ENCODE results near the gene ABCG8.

ABCG8 gene

DNA sequence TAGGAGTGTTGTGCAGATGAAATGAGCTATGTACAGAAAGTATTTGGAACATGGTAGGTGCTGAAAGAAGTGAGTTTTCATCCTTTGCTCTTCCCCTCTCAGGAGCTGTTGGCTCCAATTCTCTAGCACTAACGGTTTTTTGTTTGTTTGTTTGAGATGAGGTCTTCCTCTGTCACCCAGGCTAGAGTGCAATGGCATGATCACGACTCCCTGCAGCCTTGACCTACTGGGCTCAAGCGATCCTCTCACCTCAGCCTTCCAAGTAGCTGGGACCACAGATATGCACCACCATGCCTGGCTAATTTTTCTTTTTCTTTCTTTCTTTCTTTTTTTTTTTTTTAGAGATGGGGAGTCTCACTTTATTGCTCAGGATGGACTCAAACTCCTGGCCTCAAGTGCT lies 12.9 kb upstream of the ABCG8 start:
- in situ Hi-C loops (cut with MboI; ENCODE audit: low sequenced_read_pairs): no loop called here

DNA sequence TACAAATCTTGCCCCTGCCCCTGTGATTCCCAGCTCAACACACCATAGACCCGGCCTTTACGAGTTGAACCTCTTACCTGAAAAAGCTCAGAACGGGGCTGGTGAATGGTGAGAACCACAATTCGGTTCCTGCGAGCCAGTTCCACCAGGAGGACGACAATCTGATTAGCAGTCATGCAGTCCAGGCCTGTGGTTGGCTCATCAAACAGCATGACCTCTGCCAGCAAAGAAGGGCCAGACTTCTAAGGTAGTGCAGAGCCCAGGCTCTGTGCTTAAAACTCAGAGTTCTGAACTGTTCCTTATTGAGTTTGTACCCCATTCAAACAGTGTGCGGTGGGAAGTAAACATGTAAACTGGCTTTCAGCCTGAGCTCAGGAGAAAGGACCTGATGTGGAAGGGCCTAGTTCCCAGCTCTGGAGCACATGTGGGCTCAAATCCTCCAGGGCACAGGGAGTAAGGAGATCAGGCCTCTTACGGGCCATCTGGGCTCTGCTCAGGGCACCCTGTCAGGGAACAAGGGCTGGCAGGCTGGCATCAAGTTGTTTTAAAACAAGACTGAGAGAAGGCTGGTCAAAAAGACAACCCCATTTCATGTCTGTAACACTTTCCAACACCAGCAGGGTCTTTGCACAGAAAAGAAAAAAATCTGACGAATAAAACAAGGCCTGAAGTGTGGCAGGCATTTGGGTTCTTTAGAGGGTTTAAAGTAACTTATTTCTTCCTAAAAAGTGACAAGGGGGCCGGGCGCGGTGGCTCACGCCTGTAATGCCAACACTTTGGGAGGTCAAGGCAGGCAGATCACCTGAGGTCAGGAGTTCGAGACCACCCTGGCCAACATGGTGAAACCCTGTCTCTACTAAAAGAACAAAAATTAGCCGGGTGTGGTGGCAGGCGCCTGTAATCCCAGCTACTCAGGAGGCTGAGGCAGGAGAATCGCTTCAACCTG lies 12.2 kb upstream of the ABCG8 start:
- in situ Hi-C loops (cut with MboI; ENCODE audit: low sequenced_read_pairs): no loop called here

DNA sequence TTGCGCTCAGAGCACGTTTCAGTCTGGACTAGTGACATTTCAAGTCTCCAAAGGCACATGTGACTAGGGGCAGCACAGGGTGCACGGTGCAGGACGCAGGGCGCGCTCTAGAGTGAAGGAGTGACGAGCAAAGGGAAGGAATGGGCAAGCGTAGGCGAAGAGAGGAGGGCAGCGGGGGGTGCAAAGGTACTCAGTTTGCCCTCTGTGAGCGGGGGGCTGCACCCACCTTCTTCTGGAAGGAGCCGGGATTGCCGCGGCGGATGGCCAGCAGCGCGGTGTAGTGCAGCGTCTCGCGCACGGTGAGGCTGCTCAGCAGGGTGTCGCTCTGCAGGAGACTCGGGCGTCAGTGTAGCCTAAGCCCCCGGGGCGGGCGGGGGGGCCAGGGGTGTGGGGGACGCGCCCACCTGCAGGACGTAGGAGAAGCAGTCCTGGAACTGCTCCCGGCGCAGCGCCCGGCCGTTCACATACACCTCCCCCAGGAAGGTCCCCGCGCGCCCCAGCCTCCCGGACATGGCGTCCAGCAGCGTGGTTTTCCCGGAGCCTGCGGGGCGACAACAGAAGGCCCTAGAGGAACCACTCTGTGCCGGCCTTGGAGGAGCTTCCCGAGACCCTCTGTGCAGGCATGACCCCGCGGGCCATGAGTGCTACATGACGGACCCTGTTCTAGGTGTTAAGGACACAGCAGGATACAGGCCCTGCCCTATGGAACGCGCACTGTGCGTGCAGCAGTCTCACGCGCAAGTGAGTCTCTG lies 7.1 kb upstream of the ABCG8 start:
- in situ Hi-C loops (cut with MboI; ENCODE audit: low sequenced_read_pairs): no loop called here

DNA sequence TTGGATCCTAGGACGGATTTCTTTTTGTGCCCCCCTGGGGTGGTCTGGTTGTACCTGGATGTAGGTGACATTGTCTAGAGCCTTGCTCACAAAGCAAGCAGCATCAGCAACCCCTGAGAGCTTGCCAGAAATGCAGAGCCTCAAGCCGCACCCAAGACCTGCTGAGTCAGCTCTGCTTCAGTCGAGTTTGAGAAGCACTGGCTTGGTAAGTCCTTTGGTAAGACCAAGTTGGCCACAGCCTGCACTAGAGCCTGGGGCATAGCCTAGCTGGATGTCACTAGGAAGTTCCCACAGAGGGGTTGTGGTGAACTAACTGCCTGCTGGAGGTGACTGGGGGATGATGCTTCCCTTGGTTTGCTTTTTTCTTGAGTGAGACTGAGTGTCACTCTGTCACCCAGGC lies 6.3 kb upstream of the ABCG8 start:
- in situ Hi-C loops (cut with MboI; ENCODE audit: low sequenced_read_pairs): no loop called here

DNA sequence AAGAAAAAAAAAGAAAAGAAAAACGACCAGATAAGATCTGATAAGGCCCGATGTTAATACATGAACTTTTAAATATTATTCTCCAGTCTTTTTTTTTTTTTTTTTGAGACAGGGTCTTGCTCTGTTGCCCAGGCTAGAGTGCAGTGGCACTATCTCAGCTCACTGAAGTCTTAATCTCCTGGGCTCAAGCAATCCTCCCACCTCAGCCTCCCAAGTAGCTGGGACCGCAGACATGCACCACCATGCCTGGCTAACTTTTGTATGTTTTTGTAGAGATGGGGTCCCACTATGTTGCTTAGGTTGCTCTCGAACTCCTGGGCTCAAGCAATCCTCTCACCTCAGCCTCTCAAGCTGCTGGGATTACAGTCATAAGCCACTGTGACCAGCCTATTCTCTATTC lies 1.7 kb upstream of the ABCG8 start:
- in situ Hi-C loops (cut with MboI; ENCODE audit: low sequenced_read_pairs): no loop called here

DNA sequence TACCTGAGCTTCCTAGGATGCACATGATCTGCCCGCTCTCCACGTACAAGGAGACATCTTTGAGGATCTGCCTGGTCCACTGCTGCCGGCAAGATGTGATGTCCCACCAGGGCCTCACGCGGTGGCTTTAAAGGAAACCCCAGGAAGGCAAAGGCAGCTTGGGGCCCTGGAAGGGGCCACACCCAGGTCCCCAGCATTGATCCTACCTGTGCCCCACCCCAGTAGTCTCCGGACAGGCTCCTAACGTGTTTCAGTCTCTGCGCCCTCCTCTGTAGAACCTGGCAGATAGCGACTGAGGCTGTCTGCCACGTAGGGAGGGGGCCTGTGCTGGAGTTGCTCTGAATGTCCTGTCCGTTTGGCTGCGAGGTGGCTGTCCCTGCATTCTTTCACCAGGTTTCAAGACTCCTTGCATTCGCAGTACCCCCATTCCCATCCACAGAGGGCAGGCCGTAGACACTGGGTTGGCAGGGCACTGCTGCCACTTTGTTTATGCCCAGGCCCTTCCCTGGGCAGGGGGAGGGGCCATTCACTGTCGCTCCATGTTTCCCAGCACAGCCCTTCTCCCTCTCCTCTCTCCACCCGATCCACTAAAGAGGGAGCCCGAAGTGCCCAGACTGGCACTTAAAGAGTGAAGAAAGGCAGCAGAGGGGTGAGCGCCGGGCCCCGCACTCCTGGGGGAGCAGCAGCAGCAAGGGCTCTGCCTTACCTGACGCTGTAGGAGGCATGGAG lies 776 bp upstream of the ABCG8 start:
- in situ Hi-C loops (cut with MboI; ENCODE audit: low sequenced_read_pairs): no loop called here

DNA sequence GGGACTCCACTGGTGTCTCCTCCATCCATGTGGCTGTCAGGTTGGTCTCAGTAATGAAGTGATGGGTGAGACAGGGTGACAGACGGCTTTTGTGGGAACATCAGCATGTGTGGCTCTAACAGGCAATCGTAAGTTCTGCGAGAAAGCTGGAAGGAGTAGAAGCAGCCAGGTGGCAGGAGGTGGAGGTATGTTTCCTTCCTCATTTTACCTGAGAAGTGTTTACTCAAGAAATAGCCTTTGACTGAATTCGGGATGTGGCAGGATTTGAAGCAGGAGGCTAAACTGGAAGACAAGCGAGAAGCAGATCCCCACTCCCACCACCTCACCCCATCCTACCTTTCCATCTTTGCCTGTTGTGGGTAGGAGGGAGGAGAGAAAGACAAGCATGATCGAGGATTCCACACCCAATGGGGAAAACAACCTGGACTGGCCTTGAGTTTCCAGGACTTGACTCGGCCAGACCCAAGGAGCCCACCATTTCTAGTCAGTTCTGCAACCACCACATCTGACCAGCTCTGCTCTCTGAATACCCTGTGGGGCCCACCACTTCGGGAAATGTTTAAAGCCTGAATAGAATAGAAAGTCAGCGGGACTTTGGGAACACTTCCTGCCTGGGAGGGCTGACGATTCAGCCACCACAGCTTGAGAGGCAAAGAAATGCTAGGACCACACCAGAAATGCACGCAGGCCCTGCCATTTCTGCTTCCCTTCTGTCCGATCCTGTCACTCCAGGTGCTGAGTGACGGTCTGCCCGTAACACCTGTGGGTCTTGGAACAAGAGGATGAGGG lies 1.2 kb downstream of the ABCG8 start:
- in situ Hi-C loops (cut with MboI; ENCODE audit: low sequenced_read_pairs): no loop called here

DNA sequence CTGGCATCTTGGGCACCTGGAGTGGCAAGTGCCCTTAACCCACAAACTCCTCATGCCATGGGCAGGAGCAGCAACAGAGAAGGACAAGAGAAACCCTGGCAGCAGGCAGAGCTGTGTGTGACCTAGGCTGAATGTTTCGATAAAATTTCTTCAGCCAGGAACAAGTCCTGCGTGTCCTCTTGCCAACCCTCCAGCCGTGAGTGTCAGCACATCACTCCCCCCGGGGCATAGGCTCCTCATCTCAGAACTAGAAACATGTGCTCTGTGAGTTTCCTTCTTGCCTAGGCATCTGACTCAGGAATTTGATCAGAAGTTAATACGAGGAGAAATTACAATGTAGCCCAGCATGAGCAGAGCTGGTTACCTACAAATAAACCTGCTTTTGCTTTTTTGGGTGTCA lies 2.2 kb downstream of the ABCG8 start:
- in situ Hi-C loops (cut with MboI; ENCODE audit: low sequenced_read_pairs): no loop called here

DNA sequence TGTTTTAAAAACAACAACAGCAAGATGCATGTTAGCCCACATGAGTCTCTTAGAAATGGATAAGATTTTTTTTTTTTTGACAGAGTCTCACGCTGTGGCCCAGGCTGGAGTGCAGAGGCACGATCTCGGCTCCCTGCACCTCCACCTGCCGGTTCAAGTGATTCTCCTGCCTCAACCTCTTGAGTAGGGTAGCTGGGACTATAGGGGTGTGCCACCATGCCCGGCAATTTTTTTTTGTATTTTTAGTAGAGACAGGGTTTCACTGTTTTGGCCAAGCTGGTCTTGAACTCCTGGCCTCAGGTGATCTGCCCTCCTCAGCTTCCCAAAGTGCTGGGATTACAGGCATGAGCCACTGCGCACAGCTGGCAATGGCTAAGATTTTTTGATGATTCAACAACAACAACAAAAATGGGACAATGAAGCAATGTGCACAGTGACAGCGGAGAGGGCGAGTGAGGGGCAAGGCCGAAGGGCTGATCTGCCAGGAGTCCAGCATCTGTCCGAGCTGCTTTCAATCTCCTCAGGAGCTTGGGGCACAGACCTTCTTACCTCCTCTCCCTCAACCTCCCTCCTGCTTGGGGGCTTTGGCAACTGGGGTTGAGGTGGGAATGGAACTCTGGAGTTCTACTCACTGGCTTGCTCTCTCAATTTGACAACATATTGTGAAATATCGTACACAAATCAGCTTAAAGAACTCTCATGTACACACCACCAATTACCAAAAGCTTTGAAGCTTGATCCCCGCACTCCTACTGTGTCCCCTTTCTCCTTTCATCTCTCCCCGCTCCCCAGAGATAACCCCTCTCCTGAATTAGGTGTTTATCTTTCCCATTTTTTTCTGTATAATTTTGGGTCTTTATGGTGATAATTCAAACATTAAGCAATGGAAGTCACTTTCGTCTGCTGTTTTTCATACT lies 3.4 kb downstream of the ABCG8 start:
- in situ Hi-C loops (cut with MboI; ENCODE audit: low sequenced_read_pairs): no loop called here

DNA sequence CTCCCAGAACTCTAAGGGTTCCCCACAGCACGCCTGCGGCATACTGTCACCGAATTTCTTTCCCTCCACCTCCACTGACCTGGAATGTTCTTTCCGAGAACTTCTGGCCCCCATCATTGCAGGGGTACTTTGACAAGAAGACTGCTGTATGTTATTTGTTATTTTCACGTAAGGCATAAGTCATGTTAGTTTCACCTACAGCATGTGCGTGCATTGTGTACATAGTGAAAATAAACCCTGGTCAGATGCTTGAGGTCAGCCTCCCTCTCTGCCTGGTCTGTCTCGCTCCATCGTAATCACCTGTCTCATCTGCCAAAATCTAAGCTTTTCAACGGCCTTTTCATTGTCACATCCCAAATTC lies 4.1 kb downstream of the ABCG8 start:
- in situ Hi-C loops (cut with MboI; ENCODE audit: low sequenced_read_pairs): no loop called here

DNA sequence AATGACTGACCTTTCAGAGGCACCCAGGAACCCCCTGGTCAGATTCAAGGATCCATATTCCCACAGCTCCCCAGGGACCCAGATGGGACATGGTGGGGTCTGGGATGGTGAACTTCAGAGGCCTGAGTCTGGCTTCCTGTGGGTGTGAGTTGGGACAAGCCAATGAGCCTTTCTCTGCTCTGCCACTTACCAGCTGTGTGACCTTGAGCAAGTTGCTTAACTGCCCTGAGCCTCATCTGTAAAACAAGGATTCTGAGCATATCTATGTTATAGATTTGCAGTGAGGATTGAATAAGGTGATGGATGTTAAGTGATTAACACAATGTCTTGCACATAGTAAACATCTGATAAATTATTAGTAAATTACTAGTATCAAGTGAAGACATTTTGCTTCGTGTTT lies 6.4 kb downstream of the ABCG8 start:
- in situ Hi-C loops (cut with MboI; ENCODE audit: low sequenced_read_pairs): no loop called here

DNA sequence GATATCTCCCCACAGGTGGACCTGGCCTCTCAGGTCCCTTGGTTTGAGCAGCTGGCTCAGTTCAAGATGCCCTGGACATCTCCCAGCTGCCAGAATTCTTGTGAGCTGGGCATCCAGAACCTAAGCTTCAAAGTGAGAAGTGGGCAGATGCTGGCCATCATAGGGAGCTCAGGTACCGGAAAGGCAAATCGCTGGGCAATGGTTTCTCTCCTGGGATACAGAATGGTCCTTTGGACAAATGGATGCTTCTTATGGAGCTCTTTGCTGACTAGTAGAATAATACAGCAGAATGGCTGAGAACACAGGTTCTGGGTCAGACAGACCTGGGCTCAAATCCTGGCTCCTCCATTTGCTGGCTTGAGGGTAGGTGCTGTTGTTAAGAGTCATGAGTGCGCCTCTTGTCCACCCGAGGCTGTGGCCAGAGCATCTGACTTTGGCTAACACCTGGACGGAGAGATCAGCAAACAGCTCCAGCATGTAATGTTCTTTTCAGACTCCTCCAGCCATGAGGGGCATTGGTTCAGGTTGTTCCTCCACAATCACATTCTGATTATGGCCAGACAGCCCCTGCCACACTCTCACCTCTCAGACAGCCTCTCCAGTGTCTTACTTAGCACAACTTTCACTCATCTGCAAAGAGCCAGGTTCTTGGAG lies 7.5 kb downstream of the ABCG8 start:
- in situ Hi-C loops (cut with MboI; ENCODE audit: low sequenced_read_pairs): no loop called here

DNA sequence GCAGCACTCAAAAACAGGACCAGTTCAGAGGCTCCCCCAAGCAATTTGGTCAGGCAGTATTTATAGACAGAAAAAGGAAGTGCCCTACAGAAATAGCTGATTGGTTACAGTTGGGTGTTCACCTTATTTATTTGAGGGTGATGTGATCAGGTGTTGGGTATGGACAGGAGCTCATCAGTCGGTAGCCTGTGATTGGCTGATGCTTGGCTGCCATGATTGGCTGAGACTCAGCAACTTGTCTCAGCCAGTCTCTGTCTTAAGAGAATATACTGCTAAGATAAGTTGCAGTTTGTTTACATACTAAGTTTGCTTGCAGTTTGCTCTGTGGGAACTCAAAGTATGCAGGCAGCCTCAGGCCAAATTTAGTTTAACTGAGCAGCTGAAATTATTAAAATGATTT lies 9.4 kb downstream of the ABCG8 start:
- in situ Hi-C loops (cut with MboI; ENCODE audit: low sequenced_read_pairs): no loop called here

DNA sequence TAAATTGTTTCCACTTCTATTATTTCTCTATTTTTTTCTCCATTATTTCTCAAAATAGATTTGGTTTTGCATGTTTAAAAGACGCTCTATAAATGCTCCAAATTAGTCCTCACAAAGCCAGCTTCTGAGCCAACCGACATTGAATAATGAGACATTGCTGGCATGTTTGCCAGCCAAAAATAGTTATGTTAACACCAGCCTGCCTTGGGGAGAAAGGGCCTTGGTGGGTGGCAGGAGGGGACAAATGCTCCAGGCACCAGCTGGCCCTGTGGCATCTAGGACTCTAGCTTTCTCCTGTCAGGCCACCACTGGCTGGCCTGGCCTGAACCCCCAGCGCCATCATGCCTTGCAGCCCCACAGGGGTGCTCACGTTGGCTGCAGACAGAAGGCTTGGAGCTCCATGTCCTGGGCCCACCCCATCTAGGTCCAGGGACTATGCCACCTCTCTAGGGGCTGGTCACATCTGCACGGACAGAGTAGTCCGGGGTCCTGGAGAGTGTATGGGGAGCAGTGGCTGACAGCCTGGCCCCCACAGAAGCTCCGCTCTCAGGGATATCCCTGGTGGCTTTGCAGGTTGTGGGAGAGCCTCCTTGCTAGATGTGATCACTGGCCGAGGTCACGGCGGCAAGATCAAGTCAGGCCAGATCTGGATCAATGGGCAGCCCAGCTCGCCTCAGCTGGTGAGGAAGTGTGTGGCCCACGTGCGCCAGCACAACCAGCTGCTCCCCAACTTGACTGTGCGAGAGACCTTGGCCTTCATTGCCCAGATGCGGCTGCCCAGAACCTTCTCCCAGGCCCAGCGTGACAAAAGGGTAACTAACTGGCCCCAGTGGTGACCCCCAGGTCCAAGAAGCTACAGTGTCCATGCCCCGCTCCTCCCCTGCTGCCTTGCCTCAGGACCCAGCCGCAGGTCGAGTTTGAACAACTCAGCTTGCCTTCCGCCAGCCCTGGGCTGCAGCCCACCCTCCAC lies 12.5 kb downstream of the ABCG8 start:
- in situ Hi-C loops (cut with MboI; ENCODE audit: low sequenced_read_pairs): no loop called here

DNA sequence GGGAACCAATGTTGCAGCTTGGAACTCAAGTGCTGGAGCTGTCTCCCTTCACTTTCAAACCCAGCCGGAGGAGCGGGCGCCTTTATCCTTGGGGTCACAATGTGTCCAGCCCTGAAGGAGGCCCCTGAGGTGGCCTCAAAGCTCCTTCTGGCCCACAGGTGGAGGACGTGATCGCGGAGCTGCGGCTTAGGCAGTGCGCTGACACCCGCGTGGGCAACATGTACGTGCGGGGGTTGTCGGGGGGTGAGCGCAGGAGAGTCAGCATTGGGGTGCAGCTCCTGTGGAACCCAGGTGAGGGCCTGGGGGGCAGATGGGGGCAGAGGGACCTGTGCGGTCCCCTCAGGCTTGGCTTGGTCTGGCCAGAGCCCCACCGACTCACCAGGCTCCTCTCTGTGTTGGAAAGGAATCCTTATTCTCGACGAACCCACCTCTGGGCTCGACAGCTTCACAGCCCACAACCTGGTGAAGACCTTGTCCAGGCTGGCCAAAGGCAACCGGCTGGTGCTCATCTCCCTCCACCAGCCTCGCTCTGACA lies 13.5 kb downstream of the ABCG8 start:
- in situ Hi-C loops (cut with MboI; ENCODE audit: low sequenced_read_pairs): no loop called here

DNA sequence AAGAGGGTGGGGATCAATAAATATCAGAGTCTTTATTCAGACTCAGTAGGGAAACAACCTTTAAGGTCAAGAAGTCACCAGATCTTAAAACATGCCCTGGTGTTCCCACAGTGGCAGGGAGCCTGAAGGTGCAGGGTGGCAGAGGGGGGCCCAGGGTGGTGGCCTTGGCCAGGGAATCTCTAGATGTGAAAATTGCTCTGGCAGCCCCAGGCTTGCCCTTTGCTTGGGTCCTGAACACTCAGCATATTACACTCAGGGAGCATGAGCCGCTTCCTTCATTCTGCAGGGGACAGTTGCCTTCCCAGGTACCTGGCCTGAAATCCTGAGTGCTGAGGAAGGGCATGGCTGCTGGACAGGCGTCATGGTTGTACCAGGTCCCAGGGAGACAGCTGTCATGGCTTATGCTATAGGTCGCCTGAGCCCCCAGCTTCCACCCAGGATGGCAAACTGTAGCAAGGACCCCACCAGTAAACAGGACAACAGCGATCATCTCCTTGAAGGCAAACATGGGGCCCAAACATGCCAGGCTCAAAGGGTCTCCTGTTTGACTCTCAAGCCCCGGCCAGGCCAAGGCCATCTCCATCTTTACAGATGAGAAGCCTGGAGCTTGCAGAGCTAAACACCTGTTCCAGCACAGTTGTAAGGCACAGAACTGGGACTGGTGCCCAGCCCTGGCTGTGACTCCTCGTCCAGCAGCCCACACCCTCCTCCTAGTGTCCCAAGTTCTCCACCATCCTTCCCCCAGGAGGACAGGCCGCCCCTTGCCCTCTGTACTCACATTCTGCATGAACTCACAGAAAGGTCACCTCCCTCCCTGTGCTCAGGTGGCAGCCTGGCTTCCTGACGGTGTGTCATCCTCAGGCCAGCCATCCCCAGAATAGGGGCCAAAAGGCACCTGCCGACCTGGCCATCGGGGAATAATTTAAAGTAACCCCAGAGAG lies 14.6 kb downstream of the ABCG8 start:
- in situ Hi-C loops (cut with MboI; ENCODE audit: low sequenced_read_pairs): no loop called here

DNA sequence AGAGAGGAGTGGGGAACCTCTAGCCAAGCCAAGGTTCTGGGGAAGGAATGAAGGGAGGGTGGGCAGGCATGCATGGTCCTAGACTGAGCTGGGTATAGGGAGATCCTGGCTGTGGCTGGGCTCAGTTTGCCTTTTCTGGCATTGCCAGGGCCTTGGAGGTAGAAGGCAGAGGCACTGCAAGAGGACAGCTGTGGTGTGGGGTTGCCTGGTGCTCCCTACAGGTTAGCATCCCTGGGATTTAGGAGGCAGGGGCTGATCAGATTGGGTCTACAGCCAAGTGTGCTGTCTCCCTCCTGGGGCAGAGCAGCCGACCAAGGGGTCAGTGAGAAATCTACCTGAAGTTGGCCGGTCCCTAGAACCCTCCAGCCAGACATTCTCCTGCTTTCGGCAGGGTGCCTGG lies 15.9 kb downstream of the ABCG8 start:
- in situ Hi-C loops (cut with MboI; ENCODE audit: low sequenced_read_pairs): no loop called here
